ENCODE results near the gene RAB11FIP4. TPM values are rescaled to one million over a fixed set of nuclear protein-coding genes. Genes with fewer than 3 reads are reported as not detected.

RAB11FIP4 gene
- total RNA-seq, 1 experiment from 2014 or later, result 15.1 TPM

- Histone ChIP-seq H3K9ac (ENCODE audit: low read length) (no peak overlapping the region), H3K9me3 (ENCODE audit: control insufficient read depth in 1 of 2, insufficient read depth in 1 of 2, low read depth in 1 of 2, low read length in 2 of 2) (no peaks in the 10 kb centered on the region), H3K4me2 (ENCODE audit: low read length) (no peak overlapping the region), H3K36me3 (ENCODE audit: control insufficient read depth in 1 of 2, insufficient read depth in 2 of 2, low read length in 2 of 2) (no peaks in the 10 kb centered on the region), H3K27me3 (ENCODE audit: insufficient read depth, low read length) (no peaks in the 10 kb centered on the region), H3K9me2 (ENCODE audit: insufficient read depth) (no peaks in the 10 kb centered on the region), H3K4me3 (replicated peaks in 1 of 2; ENCODE audit: low read depth in 1 of 2, low read length in 2 of 2) (no peak overlapping the region), H4K20me1 (ENCODE audit: insufficient read depth) (no peaks in the 10 kb centered on the region), H3K79me2 (ENCODE audit: insufficient read depth, low read length) (no peaks in the 10 kb centered on the region), H3K4me1 (ENCODE audit: control insufficient read depth in 1 of 2, insufficient read depth in 2 of 2, low read length in 2 of 2) (no peaks in the 10 kb centered on the region), H2AFZ (ENCODE audit: low read depth, low read length, poor library complexity, severe bottlenecking) (no peak overlapping the region), H3K27ac (ENCODE audit: low read depth, low read length) (no peak overlapping the region)
- no peak for ATAC-seq
- no peak for DNase-seq (ENCODE audit: low read depth, low spot score)
- ChIA-PET CTCF (no interaction called here), RAD21 (ENCODE audit: low non-redundant PET in 1 of 2, low total read pairs in 2 of 2, uncharacterized antibody in 2 of 2, unreplicated experiment in 2 of 2) (no interaction called here), POLR2A (no interaction called here)
- TF ChIP-seq SP1 (IDR thresholded peaks at IDR 0.05; ENCODE audit: low read depth) (no peak), TCF7L2 (IDR thresholded peaks at IDR 0.05; ENCODE audit: borderline replicate concordance, extremely low read depth, insufficient read depth, insufficient read length) (no peak), POLR2AphosphoS5 (IDR thresholded peaks at IDR 0.05; ENCODE audit: low read depth, low read length) (no peak), ZBTB33 (IDR thresholded peaks at IDR 0.05; ENCODE audit: extremely low read depth, insufficient replicate concordance, low read length) (no peak), JUND (IDR thresholded peaks at IDR 0.05) (no peak), CEBPB (IDR thresholded peaks at IDR 0.05; ENCODE audit: low read depth) (no peak), EGR1 (IDR thresholded peaks at IDR 0.05; ENCODE audit: low read depth) (no peak), ZNF274 (IDR thresholded peaks at IDR 0.05; ENCODE audit: low read depth, low read length) (no peak), EZH2phosphoT487 (IDR thresholded peaks at IDR 0.05; ENCODE audit: borderline replicate concordance) (no peak), SIN3A (IDR thresholded peaks at IDR 0.05; ENCODE audit: low read depth) (no peak), RAD21 (IDR thresholded peaks at IDR 0.05; ENCODE audit: low read depth) (no peak)
- TF ChIP-seq, protein P1, sequence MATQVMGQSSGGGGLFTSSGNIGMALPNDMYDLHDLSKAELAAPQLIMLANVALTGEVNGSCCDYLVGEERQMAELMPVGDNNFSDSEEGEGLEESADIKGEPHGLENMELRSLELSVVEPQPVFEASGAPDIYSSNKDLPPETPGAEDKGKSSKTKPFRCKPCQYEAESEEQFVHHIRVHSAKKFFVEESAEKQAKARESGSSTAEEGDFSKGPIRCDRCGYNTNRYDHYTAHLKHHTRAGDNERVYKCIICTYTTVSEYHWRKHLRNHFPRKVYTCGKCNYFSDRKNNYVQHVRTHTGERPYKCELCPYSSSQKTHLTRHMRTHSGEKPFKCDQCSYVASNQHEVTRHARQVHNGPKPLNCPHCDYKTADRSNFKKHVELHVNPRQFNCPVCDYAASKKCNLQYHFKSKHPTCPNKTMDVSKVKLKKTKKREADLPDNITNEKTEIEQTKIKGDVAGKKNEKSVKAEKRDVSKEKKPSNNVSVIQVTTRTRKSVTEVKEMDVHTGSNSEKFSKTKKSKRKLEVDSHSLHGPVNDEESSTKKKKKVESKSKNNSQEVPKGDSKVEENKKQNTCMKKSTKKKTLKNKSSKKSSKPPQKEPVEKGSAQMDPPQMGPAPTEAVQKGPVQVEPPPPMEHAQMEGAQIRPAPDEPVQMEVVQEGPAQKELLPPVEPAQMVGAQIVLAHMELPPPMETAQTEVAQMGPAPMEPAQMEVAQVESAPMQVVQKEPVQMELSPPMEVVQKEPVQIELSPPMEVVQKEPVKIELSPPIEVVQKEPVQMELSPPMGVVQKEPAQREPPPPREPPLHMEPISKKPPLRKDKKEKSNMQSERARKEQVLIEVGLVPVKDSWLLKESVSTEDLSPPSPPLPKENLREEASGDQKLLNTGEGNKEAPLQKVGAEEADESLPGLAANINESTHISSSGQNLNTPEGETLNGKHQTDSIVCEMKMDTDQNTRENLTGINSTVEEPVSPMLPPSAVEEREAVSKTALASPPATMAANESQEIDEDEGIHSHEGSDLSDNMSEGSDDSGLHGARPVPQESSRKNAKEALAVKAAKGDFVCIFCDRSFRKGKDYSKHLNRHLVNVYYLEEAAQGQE (IDR thresholded peaks at IDR 0.05; ENCODE audit: low read depth), result no peak
- no TSS peak for BruUV-seq (replicated peaks)
- intact Hi-C loops (cut with micrococcal nuclease), result no loop called here
Observed at GRCh38 chr17:31390748-31391495, 553 bp upstream of the RAB11FIP4 start.

Measured in HCT116 (cell line).